ENCODE measurements around the gene GHITM. TPM values are rescaled to one million over a fixed set of nuclear protein-coding genes. Genes with fewer than 3 reads are reported as not detected.

GHITM gene
- total RNA-seq, result 10 to 100 TPM; 52.1 to 55.5 TPM

- peak; percentile 99 for ATAC-seq
- peaks cover 20% of the 10 kb centered on the region for H3K4me1 ChIP-seq
- TF ChIP-seq POLR2A (IDR thresholded peaks at IDR 0.05) (peak; percentile 79 to 95 (median 94)), CTCF (IDR thresholded peaks at IDR 0.05) (peak in 6 of 7 experiments; percentile 27 to 69 (median 60))
- intact Hi-C loops (cut with DNase I), result no loop called here
- H3K27ac ChIP-seq, result peak within 1 kb of the TSS; percentile 88 to 99 (median 96)
- no peaks in the 10 kb centered on the region for H3K9me3 ChIP-seq
- peak; percentile 99 to 100 (median 99) for DNase-seq
- peak within 1 kb of the TSS; percentile 80 to 85 for H3K4me3 ChIP-seq
- peaks cover 0 to 5% of the 10 kb centered on the region in 2 donors for H3K27me3 ChIP-seq
- peaks cover 0 to 13% of the 10 kb centered on the region in 2 donors for H3K36me3 ChIP-seq (replicated peaks in 1 of 2; ENCODE audit: insufficient read depth in 1 of 2, low read depth in 2 of 2)
- WGBS, 2 donors, result 1% methylated on average over 19 to 61 of the region's 61 CpGs
Measured at GRCh38 chr10:84139126-84140035, at the start of gene GHITM. Gene GHITM, plus strand, starts transcription at chr10:84139509. Its CDS starts 1,992 bp downstream, at chr10:84141501.

DNA sequence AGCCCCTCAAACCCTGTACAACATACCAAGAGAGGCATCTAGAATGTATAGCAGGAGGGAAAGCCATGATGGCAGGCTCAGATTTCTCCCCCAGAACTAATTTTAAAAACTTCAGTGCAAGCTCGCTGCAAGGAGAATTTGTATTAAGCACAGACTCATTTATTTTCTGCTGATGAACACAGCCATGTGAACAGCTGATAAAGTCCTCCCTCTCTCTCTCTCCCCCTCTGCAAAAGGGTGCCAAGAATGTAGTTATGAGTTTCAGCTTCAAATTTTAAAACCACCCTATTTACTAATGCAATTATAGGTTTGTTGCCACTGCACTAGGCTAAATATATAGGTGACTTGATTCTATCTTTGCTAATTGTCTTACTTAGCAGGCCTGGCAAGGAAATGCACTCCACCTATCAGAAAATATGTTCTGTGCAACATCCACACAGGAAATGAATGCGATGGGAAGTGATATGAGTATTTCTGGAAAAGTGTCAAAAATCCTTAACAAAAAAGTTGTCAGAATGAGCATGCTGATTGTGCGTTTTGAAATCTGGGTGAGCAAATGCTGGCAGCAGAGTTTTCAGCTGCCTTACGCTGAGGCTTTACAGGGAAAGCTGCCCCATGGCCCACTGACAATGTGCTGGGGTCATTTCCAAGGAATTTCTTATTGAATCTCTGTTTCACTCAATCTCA lies 43.4 kb upstream of the GHITM start:
- 32 to 36% methylated on average over 4 of the region's 4 CpGs for WGBS, 2 donors

GRCh38 chr10:84097787-84098353 lies 41.4 kb upstream of the GHITM start:
- Histone ChIP-seq H3K27me3 (no peaks in the 10 kb centered on the region), H3K36me3 (replicated peaks in 1 of 2; ENCODE audit: insufficient read depth in 1 of 2, low read depth in 2 of 2) (no peaks in the 10 kb centered on the region), H3K27ac (no peak overlapping the region), H3K9me3 (no peaks in the 10 kb centered on the region), H3K4me3 (no peak overlapping the region), H3K4me1 (no peaks in the 10 kb centered on the region)
- intact Hi-C loops (cut with DNase I), result no loop called here
- TF ChIP-seq POLR2A (IDR thresholded peaks at IDR 0.05) (no peak), CTCF (IDR thresholded peaks at IDR 0.05) (peak in 4 of 7 experiments; percentile 18 to 33 (median 26))
- no peak for ATAC-seq
- 22 to 26% methylated on average over 4 of the region's 4 CpGs for WGBS, 2 donors
- no peak for DNase-seq

More for the DNA sequence above, 43.4 kb upstream of the GHITM start:
- Histone ChIP-seq H3K36me3 (replicated peaks in 1 of 2; ENCODE audit: insufficient read depth in 1 of 2, low read depth in 2 of 2) (no peaks in the 10 kb centered on the region), H3K27me3 (no peaks in the 10 kb centered on the region), H3K4me3 (no peak overlapping the region), H3K4me1 (no peaks in the 10 kb centered on the region), H3K27ac (no peak overlapping the region), H3K9me3 (no peaks in the 10 kb centered on the region)
- no peak for ATAC-seq
- TF ChIP-seq CTCF (IDR thresholded peaks at IDR 0.05) (no peak), POLR2A (IDR thresholded peaks at IDR 0.05) (no peak)
- peak in 1 of 4 donors; percentile 6 for DNase-seq
- intact Hi-C loops (cut with DNase I), result no loop called here

GRCh38 chr10:84098667-84099066 lies 40.6 kb upstream of the GHITM start:
- intact Hi-C loops (cut with DNase I), result no loop called here
- ATAC-seq, result no peak
- Histone ChIP-seq H3K4me1 (no peaks in the 10 kb centered on the region), H3K4me3 (no peak overlapping the region), H3K9me3 (no peaks in the 10 kb centered on the region), H3K27ac (no peak overlapping the region), H3K27me3 (no peaks in the 10 kb centered on the region), H3K36me3 (replicated peaks in 1 of 2; ENCODE audit: insufficient read depth in 1 of 2, low read depth in 2 of 2) (no peaks in the 10 kb centered on the region)
- 38 to 39% methylated on average over 2 of the region's 2 CpGs for WGBS, 2 donors
- DNase-seq, result no peak
- no peak for TF ChIP-seq POLR2A (IDR thresholded peaks at IDR 0.05)
- no peak for TF ChIP-seq CTCF (IDR thresholded peaks at IDR 0.05)
